Measurements from ENCODE around the gene HRH4. TPM values are rescaled to one million over a fixed set of nuclear protein-coding genes. Genes with fewer than 3 reads are reported as not detected.

Gene HRH4
- polyA plus RNA-seq, 1 donor (not counting 4 experiments of a cell fraction or from before 2014, with no cell fraction given) = 0.03 TPM

- no peak overlapping the region for H2AFZ ChIP-seq (ENCODE audit: control insufficient read depth, low read length)
- dilution Hi-C loops (cut with MboI; ENCODE audit: extremely low pct_ligation_motif_present, low sequenced_read_pairs) = no loop called here
- H3K9me3 ChIP-seq (ENCODE audit: control insufficient read depth, low read depth, low read length) = no peaks in the 10 kb centered on the region
- H3K36me3 ChIP-seq (ENCODE audit: control insufficient read depth in 2 of 2, extremely low read depth in 1 of 2, insufficient read depth in 2 of 2, low read length in 2 of 2) = peaks cover 8 to 10% of the 10 kb centered on the region in 2 experiments
- H3K79me2 ChIP-seq (ENCODE audit: control insufficient read depth, insufficient read depth, low read length) = no peaks in the 10 kb centered on the region
- no peak overlapping the region for H3K9ac ChIP-seq (ENCODE audit: control insufficient read depth, extremely low read depth, insufficient read depth, low read length)
- H3K27ac ChIP-seq (ENCODE audit: control insufficient read depth, insufficient read depth, low read length) = no peak overlapping the region
- no peak for TF ChIP-seq EZH2 (IDR thresholded peaks at IDR 0.05; ENCODE audit: low read length)
- TF ChIP-seq CTCF (optimal IDR thresholded peaks at IDR 0.05 in 1 of 3, IDR thresholded peaks at IDR 0.05 in 1 of 3, conservative IDR thresholded peaks at IDR 0.05 in 1 of 3; ENCODE audit: extremely low read depth in 1 of 3, insufficient read depth in 2 of 3, low read length in 3 of 3) = no peak
- no peaks in the 10 kb centered on the region for H3K9me1 ChIP-seq (ENCODE audit: control insufficient read depth, extremely low read depth, insufficient read depth, low read length)
- no peak overlapping the region for H3K4me2 ChIP-seq (ENCODE audit: control insufficient read depth, extremely low read depth, insufficient read depth, low read depth, low read length)
- no peak for FAIRE-seq
- no peaks in the 10 kb centered on the region for H3K27me3 ChIP-seq (ENCODE audit: control insufficient read depth, extremely low read depth, insufficient read depth, low read length)
- DNase-seq (ENCODE audit: low read depth, low spot score) = no peak
- no peak overlapping the region for H3K4me3 ChIP-seq (ENCODE audit: control insufficient read depth in 2 of 3, extremely low read depth in 1 of 3, insufficient read depth in 2 of 3, low read depth in 1 of 3, low read length in 3 of 3)
- H4K20me1 ChIP-seq (ENCODE audit: control insufficient read depth, extremely low read depth, insufficient read depth, low read length) = no peaks in the 10 kb centered on the region
- H3K4me1 ChIP-seq (ENCODE audit: control insufficient read depth, extremely low read depth, insufficient read depth, low read length) = no peaks in the 10 kb centered on the region
These were observed 12.5 kb upstream of the HRH4 start for GRCh38 chr18:24447961-24448360.

GRCh38 chr18:24456549-24456948, 3.9 kb upstream of the HRH4 start:
- no peak for FAIRE-seq
- dilution Hi-C loops (cut with MboI; ENCODE audit: extremely low pct_ligation_motif_present, low sequenced_read_pairs) = no loop called here

More at GRCh38 chr18:24456549-24456948, 3.9 kb upstream of the HRH4 start:
- H3K79me2 ChIP-seq (ENCODE audit: control insufficient read depth, insufficient read depth, low read length) = no peaks in the 10 kb centered on the region
- H3K9me1 ChIP-seq (ENCODE audit: control insufficient read depth, extremely low read depth, insufficient read depth, low read length) = no peaks in the 10 kb centered on the region
- H2AFZ ChIP-seq (ENCODE audit: control insufficient read depth, low read length) = no peak overlapping the region
- no peak overlapping the region for H3K9ac ChIP-seq (ENCODE audit: control insufficient read depth, extremely low read depth, insufficient read depth, low read length)
- TF ChIP-seq CTCF (optimal IDR thresholded peaks at IDR 0.05 in 1 of 3, IDR thresholded peaks at IDR 0.05 in 1 of 3, conservative IDR thresholded peaks at IDR 0.05 in 1 of 3; ENCODE audit: extremely low read depth in 1 of 3, insufficient read depth in 2 of 3, low read length in 3 of 3) (no peak), EZH2 (IDR thresholded peaks at IDR 0.05; ENCODE audit: low read length) (no peak)
- no peak overlapping the region for H3K27ac ChIP-seq (ENCODE audit: control insufficient read depth, insufficient read depth, low read length)
- no peak overlapping the region for H3K4me3 ChIP-seq (ENCODE audit: control insufficient read depth in 2 of 3, extremely low read depth in 1 of 3, insufficient read depth in 2 of 3, low read depth in 1 of 3, low read length in 3 of 3)
- no peak for DNase-seq (ENCODE audit: low read depth, low spot score)
- H3K4me2 ChIP-seq (ENCODE audit: control insufficient read depth, extremely low read depth, insufficient read depth, low read depth, low read length) = no peak overlapping the region
- H3K36me3 ChIP-seq (ENCODE audit: control insufficient read depth in 2 of 2, extremely low read depth in 1 of 2, insufficient read depth in 2 of 2, low read length in 2 of 2) = peaks cover 2 to 6% of the 10 kb centered on the region in 2 experiments
- no peaks in the 10 kb centered on the region for H3K4me1 ChIP-seq (ENCODE audit: control insufficient read depth, extremely low read depth, insufficient read depth, low read length)
- no peaks in the 10 kb centered on the region for H3K27me3 ChIP-seq (ENCODE audit: control insufficient read depth, extremely low read depth, insufficient read depth, low read length)
- no peaks in the 10 kb centered on the region for H3K9me3 ChIP-seq (ENCODE audit: control insufficient read depth, low read depth, low read length)
- no peaks in the 10 kb centered on the region for H4K20me1 ChIP-seq (ENCODE audit: control insufficient read depth, extremely low read depth, insufficient read depth, low read length)

Data from keratinocyte (primary cell).